Hepatocyte (in vitro differentiated cells): ENCODE data around the gene PHLDA3. TPM values are rescaled to one million over a fixed set of nuclear protein-coding genes. Genes with fewer than 3 reads are reported as not detected.

ENCODE experiments used
- DNase-seq: peaks from one replicate; pipeline ENCODE4 v3.0.0-alpha.2; 2016; ENCODE audit warnings: low spot score
- H2AFZ ChIP-seq: fragments of 200-600 bp; sonication (generic); 2 replicates; pipeline ENCODE4 v1.6.0; 2016; ENCODE audit warnings: antibody characterized with exemption, mild to moderate bottlenecking
- H3K27ac ChIP-seq: fragments of 200-600 bp; sonication (generic); 2 replicates; pipeline ENCODE4 v1.5.1; 2016; ENCODE audit warnings: mild to moderate bottlenecking
- H3K27me3 ChIP-seq: fragments of 200-600 bp; sonication (generic); 2 replicates; pipeline ENCODE4 v1.6.1; 2016
- H3K36me3 ChIP-seq: fragments of 200-600 bp; sonication (generic); replicated peaks from 2 replicates; pipeline ENCODE4 v1.5.1; 2016; ENCODE audit warnings: low read depth; ENCODE audit not compliant: insufficient read depth
- H3K4me1 ChIP-seq: fragments of 200-600 bp; sonication (generic); 2 replicates; pipeline ENCODE4 v1.5.1; 2016; ENCODE audit warnings: mild to moderate bottlenecking, moderate library complexity; ENCODE audit not compliant: insufficient read depth
- H3K4me2 ChIP-seq: fragments of 200-600 bp; sonication (generic); 2 replicates; pipeline ENCODE4 v1.6.0; 2016
- H3K4me3 ChIP-seq: fragments of 200-600 bp; sonication (generic); 2 replicates; pipeline ENCODE4 v1.5.1; 2016; ENCODE audit warnings: mild to moderate bottlenecking
- H3K79me2 ChIP-seq: fragments of 200-600 bp; sonication (generic); 2 replicates; pipeline ENCODE4 v1.6.0; 2017; ENCODE audit warnings: mild to moderate bottlenecking
- H3K9me2 ChIP-seq: fragments of 200-600 bp; sonication (generic); replicated peaks from 2 replicates; pipeline ENCODE4 v1.6.0; 2017; ENCODE audit warnings: mild to moderate bottlenecking; ENCODE audit not compliant: insufficient read depth
- H3K9me3 ChIP-seq: fragments of 200-600 bp; sonication (generic); 2 replicates; pipeline ENCODE4 v1.5.1; 2016; ENCODE audit warnings: low read depth, mild to moderate bottlenecking
- H4K20me1 ChIP-seq: fragments of 200-600 bp; sonication (generic); 2 replicates; pipeline ENCODE4 v1.6.0; 2016; ENCODE audit warnings: mild to moderate bottlenecking; ENCODE audit not compliant: insufficient read depth, poor library complexity, severe bottlenecking
- EZH2 ChIP-seq: fragments of 200-600 bp; sonication (generic); IDR thresholded peaks from 2 replicates; pipeline ENCODE4 v1.6.1; 2016; ENCODE audit warnings: antibody characterized with exemption, mild to moderate bottlenecking, borderline replicate concordance
- EZH2phosphoT487 ChIP-seq: fragments of 200-600 bp; sonication (generic); IDR thresholded peaks from one replicate; pipeline ENCODE4 v1.6.1; 2018; ENCODE audit warnings: antibody characterized with exemption, mild to moderate bottlenecking, low read depth, moderate library complexity; ENCODE audit not compliant: unreplicated experiment, severe bottlenecking
- WGBS: methylation state at CpG from one replicate; pipeline ENCODE4 v1.1.6; 2016; ENCODE audit warnings: low lambda C conversion rate; ENCODE audit errors: missing lambda C conversion rate; 5-methylcytosine and 5-hydroxymethylcytosine counted together
- polyA plus RNA-seq: library from polyadenylated mRNA; unstranded; fragments of >200 nt; fragmentation: Nextera tagmentation; extraction: Ambion mirVana; gene quantifications from 2 replicates; pipeline ENCODE4 v1.2.1, GENCODE V29; 2016
- total RNA-seq: library from RNA; depleted of rRNA; stranded (reverse); fragments of >200 nt; gene quantifications from 2 replicates; pipeline ENCODE4 v1.2.3, GENCODE V29; 2014
- TF ChIP-seq, protein P1 (sequence below): fragments of 200-600 bp; sonication (generic); IDR thresholded peaks from 2 replicates; pipeline ENCODE4 v1.5.1; 2016; ENCODE audit warnings: antibody characterized with exemption, mild to moderate bottlenecking; ENCODE audit not compliant: poor library complexity

Gene PHLDA3
- total and polyA plus RNA-seq, 2 experiments from 2014 or later: 30.2 to 62.9 TPM

DNA sequence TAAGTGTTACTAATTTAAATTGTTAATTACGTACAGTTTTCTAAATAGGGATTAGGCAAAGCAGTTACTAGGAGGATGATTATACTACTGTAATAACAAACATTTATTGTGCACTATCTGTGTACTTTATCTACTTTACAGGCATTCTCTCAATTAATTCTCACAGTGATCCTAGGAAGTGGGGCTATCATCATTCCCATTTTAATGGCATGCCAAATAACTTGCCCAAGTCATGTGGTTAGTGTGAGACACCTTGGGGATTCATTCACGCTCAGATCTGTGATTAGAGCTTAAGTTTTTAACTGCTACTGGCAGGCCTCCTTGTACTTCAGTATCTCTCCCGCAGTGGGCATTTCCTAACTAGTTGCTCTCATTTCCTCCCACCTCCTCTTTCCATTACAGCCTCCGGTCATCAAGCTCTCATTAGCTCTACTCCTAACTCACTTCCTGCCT lies 11.5 kb downstream of the PHLDA3 start:
- H3K9me3 ChIP-seq: no peaks in the 10 kb centered on the region
- TF ChIP-seq EZH2phosphoT487: no peak
- H3K9me2 ChIP-seq: no peaks in the 10 kb centered on the region
- H4K20me1 ChIP-seq: no peaks in the 10 kb centered on the region
- H2AFZ ChIP-seq: no peak overlapping the region
- H3K4me2 ChIP-seq: no peak overlapping the region
- no peaks in the 10 kb centered on the region for H3K27me3 ChIP-seq
- WGBS: 71% methylated on average over 4 of the region's 4 CpGs
- H3K4me1 ChIP-seq: peaks cover 32% of the 10 kb centered on the region
- no peak for DNase-seq
- H3K4me3 ChIP-seq: no peak overlapping the region
- H3K79me2 ChIP-seq: no peaks in the 10 kb centered on the region
- peak overlapping the region; percentile 41 for H3K27ac ChIP-seq
- H3K36me3 ChIP-seq: no peaks in the 10 kb centered on the region

GRCh38 chr1:201456499-201457309 lies 12.3 kb downstream of the PHLDA3 start:
- Histone ChIP-seq H3K79me2 (no peaks in the 10 kb centered on the region), H2AFZ (no peak overlapping the region), H3K4me1 (peaks cover 24% of the 10 kb centered on the region), H3K4me2 (no peak overlapping the region), H3K36me3 (no peaks in the 10 kb centered on the region), H3K27me3 (no peaks in the 10 kb centered on the region), H3K27ac (peak overlapping the region; percentile 58), H3K9me3 (no peaks in the 10 kb centered on the region), H3K9me2 (no peaks in the 10 kb centered on the region), H4K20me1 (no peaks in the 10 kb centered on the region), H3K4me3 (no peak overlapping the region)
- peak; percentile 73 for DNase-seq
- 57% methylated on average over 11 of the region's 11 CpGs for WGBS
- TF ChIP-seq EZH2phosphoT487 (no peak), EZH2 (no peak)
- TF ChIP-seq, protein P1, sequence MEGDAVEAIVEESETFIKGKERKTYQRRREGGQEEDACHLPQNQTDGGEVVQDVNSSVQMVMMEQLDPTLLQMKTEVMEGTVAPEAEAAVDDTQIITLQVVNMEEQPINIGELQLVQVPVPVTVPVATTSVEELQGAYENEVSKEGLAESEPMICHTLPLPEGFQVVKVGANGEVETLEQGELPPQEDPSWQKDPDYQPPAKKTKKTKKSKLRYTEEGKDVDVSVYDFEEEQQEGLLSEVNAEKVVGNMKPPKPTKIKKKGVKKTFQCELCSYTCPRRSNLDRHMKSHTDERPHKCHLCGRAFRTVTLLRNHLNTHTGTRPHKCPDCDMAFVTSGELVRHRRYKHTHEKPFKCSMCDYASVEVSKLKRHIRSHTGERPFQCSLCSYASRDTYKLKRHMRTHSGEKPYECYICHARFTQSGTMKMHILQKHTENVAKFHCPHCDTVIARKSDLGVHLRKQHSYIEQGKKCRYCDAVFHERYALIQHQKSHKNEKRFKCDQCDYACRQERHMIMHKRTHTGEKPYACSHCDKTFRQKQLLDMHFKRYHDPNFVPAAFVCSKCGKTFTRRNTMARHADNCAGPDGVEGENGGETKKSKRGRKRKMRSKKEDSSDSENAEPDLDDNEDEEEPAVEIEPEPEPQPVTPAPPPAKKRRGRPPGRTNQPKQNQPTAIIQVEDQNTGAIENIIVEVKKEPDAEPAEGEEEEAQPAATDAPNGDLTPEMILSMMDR: no peak

DNA sequence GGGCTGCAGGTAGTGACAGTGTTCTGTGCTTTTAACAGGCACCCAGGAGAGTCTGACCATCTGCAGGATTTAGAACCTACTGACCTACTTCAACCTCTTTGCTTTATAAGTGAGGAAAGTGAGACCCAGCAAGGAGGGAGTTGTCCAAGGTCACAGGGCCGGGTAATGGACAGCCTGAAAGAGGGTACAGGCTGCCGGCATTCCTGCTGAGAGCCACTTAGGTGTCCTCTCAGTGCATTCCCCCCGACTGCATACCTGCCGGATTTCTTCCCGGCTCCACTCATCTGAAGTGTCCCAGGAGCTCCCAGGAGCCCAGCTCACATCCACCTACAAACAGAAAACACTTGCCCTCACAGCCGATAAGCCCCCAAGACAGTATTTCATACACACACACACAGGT lies 13.9 kb downstream of the PHLDA3 start:
- no peak overlapping the region for H3K4me3 ChIP-seq
- H3K27me3 ChIP-seq: no peaks in the 10 kb centered on the region
- H3K9me2 ChIP-seq: no peaks in the 10 kb centered on the region
- TF ChIP-seq, protein P1: no peak
- TF ChIP-seq EZH2 (no peak), EZH2phosphoT487 (no peak)
- WGBS: 71% methylated on average over 6 of the region's 6 CpGs
- no peak overlapping the region for H3K4me2 ChIP-seq
- no peaks in the 10 kb centered on the region for H3K9me3 ChIP-seq
- no peaks in the 10 kb centered on the region for H4K20me1 ChIP-seq
- no peak overlapping the region for H3K27ac ChIP-seq
- DNase-seq: peak; percentile 4
- H2AFZ ChIP-seq: no peak overlapping the region
- H3K79me2 ChIP-seq: no peaks in the 10 kb centered on the region
- H3K36me3 ChIP-seq: no peaks in the 10 kb centered on the region
- peaks cover 24% of the 10 kb centered on the region for H3K4me1 ChIP-seq

DNA sequence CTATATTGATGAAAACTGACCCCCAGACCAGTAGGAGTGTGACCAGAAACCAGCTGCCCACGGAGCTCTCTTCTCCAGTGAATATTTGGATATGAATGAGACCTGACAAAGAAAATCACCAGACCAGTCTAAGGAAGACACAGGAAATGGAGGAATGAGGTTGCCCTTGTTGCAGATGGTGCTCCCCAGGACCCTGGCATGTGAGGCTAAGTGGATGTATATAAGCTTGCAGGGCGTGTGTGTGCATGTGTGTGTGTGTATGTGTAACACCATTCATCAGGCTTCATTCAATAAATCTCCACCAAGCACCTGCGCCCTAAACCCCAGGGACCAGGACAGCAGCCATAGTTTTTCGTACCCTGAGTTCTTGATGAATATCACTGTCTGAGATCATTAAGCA lies 14.4 kb downstream of the PHLDA3 start:
- DNase-seq: no peak
- no peak overlapping the region for H3K4me2 ChIP-seq
- 82% methylated on average over 4 of the region's 4 CpGs for WGBS
- no peak overlapping the region for H2AFZ ChIP-seq
- no peak overlapping the region for H3K27ac ChIP-seq
- H3K4me1 ChIP-seq: peaks cover 22% of the 10 kb centered on the region
- H3K36me3 ChIP-seq: no peaks in the 10 kb centered on the region
- no peak overlapping the region for H3K4me3 ChIP-seq
- TF ChIP-seq, protein P1: no peak
- TF ChIP-seq EZH2 (no peak), EZH2phosphoT487 (no peak)
- H3K9me3 ChIP-seq: no peaks in the 10 kb centered on the region
- no peaks in the 10 kb centered on the region for H3K27me3 ChIP-seq
- no peaks in the 10 kb centered on the region for H3K79me2 ChIP-seq
- H4K20me1 ChIP-seq: no peaks in the 10 kb centered on the region
- H3K9me2 ChIP-seq: no peaks in the 10 kb centered on the region
